Activated T-helper 1 cell treated with anti-CD3 and anti-CD28 coated beads, Interleukin-2, amount 50 U/mL, for 16 hours (primary cell): ENCODE measurements around the gene NCOA1.
"Not testable (repeated sequence)": the region's sequence is repeated elsewhere in the genome, so short reads cannot be mapped to it uniquely, and the experiment has no call there.

Experiments used
- DNase-seq, 2 donors: peaks; one replicate each; pipeline ENCODE4 v3.0.0-alpha.2; 2020; ENCODE audit warnings: low read depth in 1 of 2, low spot score in 1 of 2

Gene NCOA1

GRCh38 chr2:24505534-24506275, 14.7 kb downstream of the NCOA1 start:
- DNase-seq = no peak

- DNase-seq = no peak
Observed at GRCh38 chr2:24507549-24507948, 16.5 kb downstream of the NCOA1 start.

- DNase-seq = no peak
Observed at GRCh38 chr2:24508878-24509277, 17.8 kb downstream of the NCOA1 start.

- no peak for DNase-seq
Observed at GRCh38 chr2:24509425-24509824, 18.4 kb downstream of the NCOA1 start.

GRCh38 chr2:24509840-24510239, 18.8 kb downstream of the NCOA1 start:
- DNase-seq = no peak

- no peak for DNase-seq
Observed at GRCh38 chr2:24510771-24511170, 19.7 kb downstream of the NCOA1 start.

- no peak for DNase-seq
Observed at GRCh38 chr2:24511198-24511597, 20.1 kb downstream of the NCOA1 start.

GRCh38 chr2:24511894-24512293, 20.8 kb downstream of the NCOA1 start:
- DNase-seq = no peak

- DNase-seq = no peak
Observed at GRCh38 chr2:24512404-24512803, 21.4 kb downstream of the NCOA1 start.

- DNase-seq = no peak
Observed at GRCh38 chr2:24512831-24513230, 21.8 kb downstream of the NCOA1 start.

GRCh38 chr2:24513281-24514071, 22.4 kb downstream of the NCOA1 start:
- no peak for DNase-seq

- no peak for DNase-seq
Observed at GRCh38 chr2:24514820-24515219, 23.8 kb downstream of the NCOA1 start.

- DNase-seq = no peak
Observed at GRCh38 chr2:24515335-24515734, 24.3 kb downstream of the NCOA1 start.

- DNase-seq = no peak
Observed at GRCh38 chr2:24515831-24516230, 24.8 kb downstream of the NCOA1 start.

GRCh38 chr2:24517247-24517646, 26.2 kb downstream of the NCOA1 start:
- no peak for DNase-seq

GRCh38 chr2:24520175-24520574, 29.1 kb downstream of the NCOA1 start:
- no peak for DNase-seq

GRCh38 chr2:24521162-24521857, 30.3 kb downstream of the NCOA1 start:
- DNase-seq = no peak

- DNase-seq = no peak
Observed at GRCh38 chr2:24521975-24522639, 31.1 kb downstream of the NCOA1 start.

- no peak for DNase-seq
Observed at GRCh38 chr2:24527536-24527935, 36.5 kb downstream of the NCOA1 start.

- DNase-seq = no peak
Observed at GRCh38 chr2:24530796-24531195, 39.7 kb downstream of the NCOA1 start.

GRCh38 chr2:24531610-24532009, 40.6 kb downstream of the NCOA1 start:
- DNase-seq = not testable (repeated sequence)
